ENCODE data around the gene CKB.

CKB gene

GRCh38 chr14:103549361-103550311 lies 27.0 kb upstream of the CKB start:
- DNase-seq (ENCODE audit: low read depth in 2 of 2): no peak

GRCh38 chr14:103548463-103549351 lies 26.1 kb upstream of the CKB start:
- DNase-seq (ENCODE audit: low read depth in 2 of 2): no peak

- DNase-seq (ENCODE audit: low read depth in 2 of 2): no peak
These were observed 25.4 kb upstream of the CKB start for GRCh38 chr14:103547941-103548462.

- no peak for DNase-seq (ENCODE audit: low read depth in 2 of 2)
These were observed 24.9 kb upstream of the CKB start for GRCh38 chr14:103547455-103547940.

- peak; percentile 48 to 64 for DNase-seq (ENCODE audit: low read depth in 2 of 2)
These were observed 24.2 kb upstream of the CKB start for GRCh38 chr14:103546652-103547454.

- no peak for DNase-seq (ENCODE audit: low read depth in 2 of 2)
These were observed 23.5 kb upstream of the CKB start for GRCh38 chr14:103545915-103546651.

GRCh38 chr14:103545219-103545914 lies 22.7 kb upstream of the CKB start:
- DNase-seq (ENCODE audit: low read depth in 2 of 2): no peak

GRCh38 chr14:103544388-103545218 lies 22.0 kb upstream of the CKB start:
- no peak for DNase-seq (ENCODE audit: low read depth in 2 of 2)

- no peak for DNase-seq (ENCODE audit: low read depth in 2 of 2)
These were observed 21.2 kb upstream of the CKB start for GRCh38 chr14:103543721-103544387.

- no peak for DNase-seq (ENCODE audit: low read depth in 2 of 2)
These were observed 20.5 kb upstream of the CKB start for GRCh38 chr14:103543140-103543539.

GRCh38 chr14:103542605-103543088 lies 20.0 kb upstream of the CKB start:
- DNase-seq (ENCODE audit: low read depth in 2 of 2): no peak

- no peak for DNase-seq (ENCODE audit: low read depth in 2 of 2)
These were observed 19.3 kb upstream of the CKB start for GRCh38 chr14:103541709-103542604.

GRCh38 chr14:103540821-103541708 lies 18.4 kb upstream of the CKB start:
- no peak for DNase-seq (ENCODE audit: low read depth in 2 of 2)

GRCh38 chr14:103539056-103539825 lies 16.6 kb upstream of the CKB start:
- no peak for DNase-seq (ENCODE audit: low read depth in 2 of 2)

GRCh38 chr14:103538291-103539055 lies 15.8 kb upstream of the CKB start:
- DNase-seq (ENCODE audit: low read depth in 2 of 2): no peak
